AG09319 (cell line): ENCODE measurements around the gene CCDC27.

ENCODE experiments used
- DNase-seq: peaks from one replicate; pipeline ENCODE4 v3.0.0-alpha.2; 2010; ENCODE audit warnings: low read depth; ENCODE audit errors: extremely low read depth
- CTCF ChIP-seq: IDR thresholded peaks from 2 replicates; pipeline ENCODE4 v1.5.1; 2011; ENCODE audit warnings: low read depth, mild to moderate bottlenecking, inconsistent platforms, low read length, moderate library complexity

Gene CCDC27

DNA sequence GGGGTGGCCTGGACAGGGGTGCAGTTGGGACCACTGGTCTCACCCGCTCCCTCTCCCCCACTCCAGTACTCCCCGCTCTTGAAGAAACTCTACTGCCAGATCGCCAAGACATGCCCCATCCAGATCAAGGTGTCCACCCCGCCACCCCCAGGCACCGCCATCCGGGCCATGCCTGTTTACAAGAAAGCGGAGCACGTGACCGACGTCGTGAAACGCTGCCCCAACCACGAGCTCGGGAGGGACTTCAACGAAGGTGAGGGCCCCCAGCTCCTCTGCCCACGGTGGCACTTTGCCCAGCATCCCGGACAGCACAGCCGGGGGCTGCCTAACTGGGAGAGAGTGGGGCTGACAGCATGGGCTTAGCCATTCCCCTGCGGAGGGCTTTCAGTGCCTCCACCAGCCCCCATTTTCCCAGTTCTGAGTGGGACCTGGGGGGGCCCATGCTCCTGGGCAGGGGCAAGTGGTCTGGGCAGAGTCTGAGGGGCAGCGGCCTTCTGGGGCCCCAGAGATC lies 30.2 kb upstream of the CCDC27 start:
- no peak for DNase-seq
- no peak for TF ChIP-seq CTCF

GRCh38 chr1:3722846-3723245 lies 29.4 kb upstream of the CCDC27 start:
- no peak for TF ChIP-seq CTCF
- no peak for DNase-seq

- peak; percentile 7 for DNase-seq
- peak; percentile 97 for TF ChIP-seq CTCF
Observed at GRCh38 chr1:3724416-3725030, 27.7 kb upstream of the CCDC27 start.

DNA sequence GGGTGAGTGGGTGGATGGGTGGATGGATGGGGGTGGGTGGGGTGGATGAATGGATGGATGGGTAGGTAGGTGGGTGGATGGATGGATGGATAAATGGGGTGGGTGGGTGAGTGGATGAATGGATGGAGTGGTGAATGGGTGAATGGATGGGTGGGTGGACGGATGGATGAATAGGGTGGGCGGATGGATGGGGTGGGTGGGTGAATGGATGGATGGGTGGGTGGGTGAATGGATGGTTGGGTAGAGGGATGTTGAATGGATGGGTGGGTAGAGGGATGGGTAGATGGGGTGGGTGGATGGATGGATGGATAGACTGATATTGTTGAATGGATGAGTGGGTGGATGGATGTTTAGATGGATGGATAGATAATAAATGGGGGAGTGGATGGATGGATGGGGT lies 26.9 kb upstream of the CCDC27 start:
- no peak for DNase-seq
- no peak for TF ChIP-seq CTCF

DNA sequence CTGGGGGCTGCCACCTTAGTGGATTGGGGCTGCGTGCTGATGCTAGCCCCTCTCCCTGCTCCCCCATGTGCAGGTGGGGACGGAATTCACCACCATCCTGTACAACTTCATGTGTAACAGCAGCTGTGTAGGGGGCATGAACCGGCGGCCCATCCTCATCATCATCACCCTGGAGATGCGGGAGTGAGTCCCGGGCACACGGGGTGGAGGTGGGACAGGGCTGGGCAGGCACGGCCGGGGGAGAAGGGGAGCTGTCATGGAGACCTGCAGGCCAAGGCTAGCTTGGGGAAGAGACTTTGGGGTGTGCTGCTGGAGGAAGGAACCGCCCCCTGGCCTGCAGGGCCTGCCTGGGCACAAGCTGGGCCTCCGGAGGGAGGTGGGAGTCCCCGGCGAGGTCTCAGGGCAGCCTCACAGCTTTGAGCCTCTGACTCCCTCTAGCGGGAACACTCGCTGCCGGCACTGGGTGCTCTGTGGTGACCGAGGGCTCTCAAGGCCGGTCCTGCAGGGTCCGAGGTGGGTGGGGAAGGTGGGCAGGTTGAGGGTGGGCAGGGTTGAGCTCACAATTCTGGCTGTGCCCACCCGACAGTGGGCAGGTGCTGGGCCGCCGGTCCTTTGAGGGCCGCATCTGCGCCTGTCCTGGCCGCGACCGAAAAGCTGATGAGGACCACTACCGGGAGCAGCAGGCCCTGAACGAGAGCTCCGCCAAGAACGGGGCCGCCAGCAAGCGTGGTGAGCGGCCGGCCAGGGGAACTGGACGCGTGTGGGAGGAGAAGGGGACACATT lies 25.0 kb upstream of the CCDC27 start:
- DNase-seq: no peak
- TF ChIP-seq CTCF: peak; percentile 27

DNA sequence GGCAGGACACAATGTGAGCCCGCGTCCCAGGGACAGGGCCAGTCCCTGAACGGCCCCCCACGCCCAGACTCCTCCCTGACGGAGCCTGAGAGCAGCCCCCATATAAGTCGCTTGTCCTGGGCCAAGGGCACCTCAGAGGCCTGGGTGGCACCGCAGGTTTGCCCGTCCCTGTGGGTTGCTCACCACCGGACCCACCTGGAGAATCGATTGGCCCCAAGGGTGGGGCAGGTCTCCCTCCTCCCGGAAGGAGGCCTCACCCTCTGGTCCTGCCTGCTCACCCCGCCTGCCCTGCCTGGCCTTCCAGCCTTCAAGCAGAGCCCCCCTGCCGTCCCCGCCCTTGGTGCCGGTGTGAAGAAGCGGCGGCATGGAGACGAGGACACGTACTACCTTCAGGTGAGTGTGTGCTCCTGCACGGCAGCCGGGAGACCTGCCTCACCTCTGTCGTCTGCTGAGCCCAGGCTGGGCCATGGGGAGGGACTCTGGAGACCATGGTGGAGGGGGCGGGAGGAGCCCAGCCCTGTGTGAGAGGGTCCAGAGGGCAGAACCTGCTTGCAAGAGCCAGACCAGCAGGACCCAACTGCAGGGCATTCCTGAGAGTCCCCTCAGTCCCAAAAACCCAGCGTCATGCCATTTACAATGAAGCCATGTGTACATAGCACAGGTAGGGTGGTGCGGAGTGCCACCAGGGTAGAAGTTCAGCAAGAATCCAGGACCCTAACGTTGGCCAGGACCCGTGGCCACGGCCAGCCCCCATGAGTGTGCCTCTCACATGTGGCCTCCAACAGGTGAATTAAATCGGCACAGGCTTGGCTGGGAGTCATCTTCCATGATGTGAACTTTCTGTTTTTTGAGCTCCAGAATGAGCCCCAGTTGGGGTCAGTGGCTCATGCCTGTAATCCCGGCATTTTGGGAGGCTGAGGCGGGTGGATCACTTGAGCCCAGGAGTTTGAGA lies 24.1 kb upstream of the CCDC27 start:
- TF ChIP-seq CTCF: no peak
- DNase-seq: no peak
